GM23248 (cell line): ENCODE measurements around the gene SFR1.

Experiments
- EZH2 ChIP-seq: fragments of 200-600 bp; sonication (generic); IDR thresholded peaks from 2 replicates; pipeline ENCODE4 v1.6.1; 2018; ENCODE audit warnings: antibody characterized with exemption, mild to moderate bottlenecking; ENCODE audit not compliant: insufficient read depth, poor library complexity, severe bottlenecking
- EZH2phosphoT487 ChIP-seq: fragments of 200-600 bp; sonication (generic); IDR thresholded peaks from 2 replicates; pipeline ENCODE4 v1.6.1; 2018; ENCODE audit warnings: antibody characterized with exemption, moderate library complexity, mild to moderate bottlenecking, low read depth; ENCODE audit not compliant: insufficient read depth

DNA sequence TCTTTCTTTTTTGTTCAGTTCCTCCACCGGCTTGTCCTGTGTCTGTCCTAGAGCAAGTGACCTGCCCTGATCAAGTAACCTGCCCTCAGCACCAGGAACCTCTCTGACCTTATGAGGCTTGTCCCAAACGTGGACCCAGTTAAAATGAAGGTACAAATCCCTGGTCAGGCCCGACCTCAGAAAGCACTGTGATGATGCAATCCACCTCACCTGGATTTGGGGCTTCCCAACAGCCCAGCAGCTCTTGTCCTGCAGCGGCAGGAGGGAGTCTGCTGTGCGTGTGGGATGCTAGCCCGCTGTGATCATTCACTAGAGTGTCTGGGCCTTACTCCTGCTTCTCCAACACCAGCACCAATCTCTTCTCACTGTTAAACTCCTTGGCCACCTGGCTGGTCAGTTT lies 47.5 kb upstream of the SFR1 start:
- TF ChIP-seq EZH2, result no peak
- no peak for TF ChIP-seq EZH2phosphoT487
